ENCODE results near the gene CORIN.

Gene CORIN, protein sequence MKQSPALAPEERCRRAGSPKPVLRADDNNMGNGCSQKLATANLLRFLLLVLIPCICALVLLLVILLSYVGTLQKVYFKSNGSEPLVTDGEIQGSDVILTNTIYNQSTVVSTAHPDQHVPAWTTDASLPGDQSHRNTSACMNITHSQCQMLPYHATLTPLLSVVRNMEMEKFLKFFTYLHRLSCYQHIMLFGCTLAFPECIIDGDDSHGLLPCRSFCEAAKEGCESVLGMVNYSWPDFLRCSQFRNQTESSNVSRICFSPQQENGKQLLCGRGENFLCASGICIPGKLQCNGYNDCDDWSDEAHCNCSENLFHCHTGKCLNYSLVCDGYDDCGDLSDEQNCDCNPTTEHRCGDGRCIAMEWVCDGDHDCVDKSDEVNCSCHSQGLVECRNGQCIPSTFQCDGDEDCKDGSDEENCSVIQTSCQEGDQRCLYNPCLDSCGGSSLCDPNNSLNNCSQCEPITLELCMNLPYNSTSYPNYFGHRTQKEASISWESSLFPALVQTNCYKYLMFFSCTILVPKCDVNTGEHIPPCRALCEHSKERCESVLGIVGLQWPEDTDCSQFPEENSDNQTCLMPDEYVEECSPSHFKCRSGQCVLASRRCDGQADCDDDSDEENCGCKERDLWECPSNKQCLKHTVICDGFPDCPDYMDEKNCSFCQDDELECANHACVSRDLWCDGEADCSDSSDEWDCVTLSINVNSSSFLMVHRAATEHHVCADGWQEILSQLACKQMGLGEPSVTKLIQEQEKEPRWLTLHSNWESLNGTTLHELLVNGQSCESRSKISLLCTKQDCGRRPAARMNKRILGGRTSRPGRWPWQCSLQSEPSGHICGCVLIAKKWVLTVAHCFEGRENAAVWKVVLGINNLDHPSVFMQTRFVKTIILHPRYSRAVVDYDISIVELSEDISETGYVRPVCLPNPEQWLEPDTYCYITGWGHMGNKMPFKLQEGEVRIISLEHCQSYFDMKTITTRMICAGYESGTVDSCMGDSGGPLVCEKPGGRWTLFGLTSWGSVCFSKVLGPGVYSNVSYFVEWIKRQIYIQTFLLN

DNA sequence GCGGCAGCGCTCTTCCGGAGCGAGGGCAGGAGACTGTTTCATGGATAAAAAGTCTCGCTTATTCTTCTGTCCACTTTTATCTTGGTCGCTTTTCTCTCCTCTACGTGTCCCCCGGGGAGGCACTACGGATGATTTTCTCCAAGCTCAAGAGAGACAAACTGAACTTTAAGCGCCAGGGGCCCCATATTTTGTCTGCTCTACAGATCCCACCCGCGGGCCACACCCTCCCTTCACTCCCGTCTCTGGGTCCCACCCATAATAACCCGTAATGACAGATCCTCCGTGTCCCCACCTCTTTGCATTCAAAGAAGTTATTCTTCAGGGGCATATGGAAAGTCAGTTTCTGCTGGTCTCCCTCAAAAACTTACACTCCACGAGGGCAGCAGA lies at the start of gene CORIN:
Gene CORIN (minus strand): TSS at position 160 of the 387 bp plus-strand sequence. CDS start 118 bp downstream, at position 42.
- DNase-seq = no peak

DNA sequence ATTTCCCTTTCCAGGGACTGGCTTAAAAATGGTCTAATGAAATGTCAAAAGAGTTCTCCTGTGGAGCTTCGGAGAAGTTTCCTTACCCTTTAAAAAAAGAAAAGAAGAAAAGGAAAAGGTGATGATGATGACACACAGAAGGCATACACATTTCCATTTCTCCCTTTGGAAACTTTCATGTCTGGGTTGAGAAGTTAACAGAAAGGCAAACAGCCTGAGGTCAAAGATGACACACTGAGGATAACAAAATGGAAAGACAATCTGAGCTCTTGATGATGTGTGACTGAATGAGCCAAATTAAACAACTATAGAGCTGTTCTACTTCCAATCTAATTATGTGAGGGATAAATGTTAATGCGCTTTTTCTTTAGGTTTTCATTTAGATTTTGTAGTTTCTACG lies 44.4 kb upstream of the CORIN start:
- no peak for DNase-seq

DNA sequence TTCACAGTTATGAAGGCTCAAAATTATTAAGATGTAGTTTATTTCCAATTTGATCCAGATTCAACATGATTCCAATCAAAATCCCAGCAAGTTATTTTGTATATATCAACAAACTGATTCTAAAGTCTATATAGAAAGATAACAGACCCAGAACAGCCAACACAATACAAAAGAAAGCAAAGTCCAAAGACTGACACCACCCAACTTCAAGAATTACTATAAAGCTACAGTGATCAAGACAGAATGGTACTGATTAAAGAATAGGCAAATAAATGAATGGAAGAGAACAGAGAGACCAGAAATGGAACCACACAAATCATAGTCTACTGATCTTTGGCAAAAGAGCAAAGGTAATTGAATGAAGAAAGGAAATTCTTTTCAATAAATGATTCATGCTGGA lies 41.6 kb upstream of the CORIN start:
- no peak for DNase-seq

DNA sequence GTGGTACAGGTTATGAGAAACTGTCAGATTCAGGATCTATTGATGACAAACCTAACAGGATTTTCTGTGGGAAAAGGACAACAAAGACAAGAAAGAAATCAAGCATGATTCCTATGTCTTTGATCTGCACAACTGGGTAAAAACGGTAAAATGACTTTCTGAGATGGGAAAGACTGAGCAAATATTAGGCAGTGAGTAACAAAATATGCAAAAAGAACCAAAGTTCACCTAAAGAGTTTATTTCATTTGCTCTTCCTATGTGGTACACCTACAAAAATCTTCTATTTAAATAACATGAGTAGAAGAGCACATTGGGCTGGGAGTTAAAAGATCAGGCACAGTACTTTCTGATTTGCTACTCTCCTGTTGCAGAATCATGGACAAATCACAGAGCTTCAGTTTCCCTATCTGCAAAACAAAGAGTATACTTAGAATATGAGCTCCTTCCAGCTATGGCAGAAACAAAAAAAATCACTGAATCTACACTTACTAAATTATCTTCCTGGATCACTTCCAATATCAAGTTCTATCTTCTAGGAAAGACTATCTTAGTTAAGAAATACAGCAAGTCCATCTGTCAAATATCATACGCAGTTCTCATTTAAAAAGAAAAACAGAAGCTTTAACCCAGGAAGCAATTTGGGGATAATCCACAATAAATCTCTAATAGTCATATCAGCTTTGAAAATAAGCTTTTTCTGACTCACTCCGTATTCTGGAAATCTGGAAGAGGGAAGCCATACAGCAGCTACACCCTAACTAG lies 39.1 kb upstream of the CORIN start:
- no peak for DNase-seq

DNA sequence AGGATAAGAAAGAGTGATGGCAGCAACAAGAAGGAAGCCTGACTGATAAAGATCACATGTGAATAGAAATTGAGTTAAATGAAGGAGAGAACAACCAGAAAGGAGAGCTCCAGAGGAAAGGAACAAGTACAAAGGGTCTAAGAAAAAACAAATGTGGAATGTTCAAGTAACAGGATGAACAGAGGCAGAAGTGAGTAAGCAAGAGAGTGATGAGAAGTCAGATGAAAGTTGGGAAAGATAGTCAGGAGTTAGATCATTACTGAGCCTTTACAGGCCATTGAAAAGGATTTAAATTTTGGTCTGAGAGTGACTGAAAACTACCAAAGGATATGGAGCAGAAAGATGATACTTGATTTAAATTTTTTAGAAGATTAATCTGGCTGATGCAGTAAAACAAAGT lies 38.4 kb upstream of the CORIN start:
- no peak for DNase-seq

DNA sequence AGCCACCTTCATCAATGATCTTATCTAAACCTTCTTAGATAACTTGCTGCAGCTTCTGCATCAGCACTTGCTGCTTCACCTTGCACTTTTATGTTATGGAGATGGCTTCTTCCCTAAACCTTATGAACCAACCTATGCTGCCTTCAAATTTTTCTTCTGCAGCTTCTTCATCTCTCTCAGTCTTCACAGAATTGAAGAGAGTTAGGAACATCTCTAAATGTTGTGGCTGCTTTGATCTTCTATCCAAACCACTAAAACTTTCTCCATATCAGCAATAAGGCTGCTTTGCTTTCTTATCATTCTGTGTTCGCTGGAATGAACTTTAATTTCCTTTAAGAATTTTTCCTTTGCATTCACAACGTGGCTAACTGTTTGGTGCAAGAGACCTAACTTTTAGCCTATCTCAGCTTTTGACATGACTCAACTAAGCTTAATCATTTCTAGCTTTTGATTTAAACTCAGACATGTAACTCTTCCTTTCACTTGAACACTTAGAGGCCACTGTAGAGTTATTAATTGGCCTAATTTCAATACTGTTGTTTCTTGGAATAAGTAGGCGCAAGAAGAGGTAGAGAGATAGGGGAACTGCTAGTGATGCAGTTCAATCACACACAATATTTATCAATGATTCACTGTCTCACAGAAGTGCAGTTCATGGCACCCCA lies 36.1 kb upstream of the CORIN start:
- no peak for DNase-seq

DNA sequence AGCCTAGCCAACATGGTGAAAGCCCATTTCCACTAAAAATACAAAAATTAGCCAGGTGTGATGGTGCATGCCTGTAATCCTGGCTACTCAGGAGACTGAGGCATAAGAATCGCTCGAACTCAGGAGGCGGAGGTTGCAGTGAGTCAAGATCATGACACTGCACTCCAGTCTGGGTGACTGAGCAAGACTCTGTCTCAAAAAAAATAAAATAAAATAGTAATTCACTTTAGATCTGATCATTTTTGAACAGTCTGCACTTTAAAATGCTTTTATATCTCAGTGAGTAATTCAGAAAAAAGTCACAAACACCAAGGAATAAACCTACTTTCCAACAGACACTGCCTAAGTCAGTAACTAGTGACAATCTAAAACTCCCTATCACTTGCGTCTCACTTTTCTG lies 25.6 kb upstream of the CORIN start:
- no peak for DNase-seq

GRCh38 chr4:47862297-47862696 lies 24.4 kb upstream of the CORIN start:
- DNase-seq = no peak

DNA sequence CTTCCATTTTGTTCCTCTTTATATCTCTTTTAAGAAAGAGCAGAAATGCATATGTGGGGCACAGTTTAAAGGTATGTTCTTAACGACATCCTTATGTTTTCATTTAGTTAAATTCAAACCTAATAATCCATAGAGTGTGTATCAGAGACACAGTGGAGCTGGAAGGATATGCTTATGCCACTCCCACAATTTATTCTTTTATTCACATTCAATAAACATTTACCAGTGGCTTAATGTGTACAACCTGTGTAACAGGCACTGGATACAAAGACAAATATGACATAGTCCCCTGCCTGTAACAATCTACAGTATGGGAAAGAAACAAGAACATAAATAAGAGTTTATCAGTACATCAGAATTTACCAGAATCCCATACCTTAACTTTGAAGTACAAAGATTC lies 22.4 kb upstream of the CORIN start:
- DNase-seq = no peak

GRCh38 chr4:47858006-47858405 lies 20.1 kb upstream of the CORIN start:
- no peak for DNase-seq

DNA sequence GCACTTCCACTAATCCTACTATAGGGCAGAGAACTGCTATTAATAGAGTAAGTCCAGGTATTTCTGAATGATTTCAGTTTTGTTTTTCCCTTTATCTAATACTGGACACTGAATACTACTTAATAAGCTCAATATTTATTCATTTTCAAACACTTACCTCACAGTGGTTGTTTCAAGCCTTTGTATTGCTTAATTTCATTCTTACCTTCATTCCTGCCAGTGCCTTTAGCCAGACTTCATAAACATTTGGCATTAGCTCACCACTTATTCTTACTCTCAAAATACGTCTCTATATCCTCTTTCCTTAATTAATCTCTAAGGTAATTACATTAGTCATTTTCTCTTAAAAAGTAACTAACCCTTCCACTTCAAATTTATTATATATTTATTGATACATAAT lies 18.8 kb upstream of the CORIN start:
- no peak for DNase-seq

GRCh38 chr4:47855350-47855749 lies 17.5 kb upstream of the CORIN start:
- DNase-seq = no peak

- no peak for DNase-seq
Measured at GRCh38 chr4:47852136-47852535, 14.3 kb upstream of the CORIN start.

- DNase-seq = no peak
Measured at GRCh38 chr4:47849466-47849865, 11.6 kb upstream of the CORIN start.

GRCh38 chr4:47848041-47848440 lies 10.2 kb upstream of the CORIN start:
- DNase-seq = no peak

DNA sequence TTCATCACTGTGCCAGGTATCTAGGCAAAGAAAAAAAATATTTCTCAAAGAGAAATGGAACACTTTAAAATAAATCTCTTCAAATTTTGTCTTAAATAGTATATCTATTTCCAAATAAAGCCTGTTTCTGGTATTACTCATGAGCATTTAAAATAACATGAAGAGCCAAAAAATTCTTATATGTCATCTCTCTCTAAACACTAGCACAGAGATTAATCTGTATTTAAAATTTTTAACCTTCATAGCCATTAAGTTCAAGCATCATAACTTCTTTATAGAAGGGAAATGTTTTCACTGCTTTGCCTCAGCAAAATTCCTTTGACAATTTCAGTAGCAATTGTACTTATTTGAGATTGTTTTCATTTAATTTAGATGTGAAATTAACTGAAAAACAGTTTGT lies 5.1 kb upstream of the CORIN start:
- no peak for DNase-seq

GRCh38 chr4:47840291-47840690 lies 2.4 kb upstream of the CORIN start:
- no peak for DNase-seq

DNA sequence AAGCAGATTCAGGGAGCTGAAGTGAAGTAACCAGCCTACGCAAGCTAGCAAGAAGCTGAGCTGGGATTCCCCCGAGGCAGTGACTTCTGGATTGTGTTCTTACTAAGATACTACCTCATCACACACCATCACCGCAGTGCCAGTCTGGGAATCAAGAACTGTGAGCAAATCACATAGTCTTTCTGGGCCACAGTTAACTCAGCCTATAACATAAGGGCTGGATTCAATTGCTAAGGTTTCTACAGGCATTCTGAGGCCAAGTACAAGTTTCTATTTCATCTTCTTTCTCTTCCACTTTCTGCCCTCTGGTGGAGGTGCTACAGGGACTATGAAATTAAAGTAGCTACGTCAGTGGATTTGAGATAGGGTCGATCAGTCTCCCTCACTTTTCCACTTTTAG lies 1.4 kb upstream of the CORIN start:
- DNase-seq = no peak

GRCh38 chr4:47838445-47838844 lies 578 bp upstream of the CORIN start:
- DNase-seq = no peak

- DNase-seq = no peak
Measured at GRCh38 chr4:47837094-47837907, 566 bp downstream of the CORIN start.

GRCh38 chr4:47836641-47837093 lies 1.2 kb downstream of the CORIN start:
- no peak for DNase-seq

DNA sequence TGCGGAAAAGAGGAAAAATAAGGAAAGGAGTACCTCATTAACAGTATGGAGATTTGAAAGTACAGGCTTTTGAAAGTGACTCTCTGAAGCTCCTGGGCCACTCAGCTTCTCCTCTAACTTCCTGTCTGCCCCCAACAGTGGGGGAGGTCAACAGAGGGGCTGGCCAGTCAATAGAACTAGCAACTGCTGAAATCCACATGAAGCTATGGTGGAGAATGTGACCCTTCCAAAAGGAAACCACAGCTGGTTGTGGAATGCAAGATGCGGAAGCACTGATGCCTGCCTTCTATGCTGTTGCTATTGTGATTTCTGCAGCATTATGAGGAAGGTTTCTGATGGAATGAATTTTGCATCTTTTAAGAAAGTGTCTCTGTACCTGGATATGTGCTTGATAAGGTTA lies 2.4 kb downstream of the CORIN start:
- no peak for DNase-seq
